T-helper 17 cell (primary cell): ENCODE measurements around the gene SLC16A6. TPM values are rescaled to one million over a fixed set of nuclear protein-coding genes. Genes with fewer than 3 reads are reported as not detected.
"Not testable (repeated sequence)": the region's sequence is repeated elsewhere in the genome, so short reads cannot be mapped to it uniquely, and the experiment has no call there.

Source experiments
- ATAC-seq: fragments of 150-1000 bp; cut with Tn5 transposase; 2 replicates; pipeline ENCODE4 v1.10.0; 2021; ENCODE audit warnings: mild to moderate bottlenecking, moderate library complexity
- DNase-seq, 3 donors: peaks; one replicate each; pipeline versions ENCODE4 v3.0.0 to v3.0.0-alpha.2; 2020 to 2021
- H3K9me3 ChIP-seq: one replicate; pipeline ENCODE4 v1.7.0; 2013; ENCODE audit warnings: low read length, mild to moderate bottlenecking; ENCODE audit not compliant: control insufficient read depth, poor library complexity, severe bottlenecking
- H3K27ac Mint-ChIP-seq: one replicate; pipeline ENCODE4 v1.8.0; 2022; ENCODE audit warnings: mild to moderate bottlenecking, moderate library complexity, mixed read lengths
- H3K27me3 Mint-ChIP-seq: one replicate; pipeline ENCODE4 v1.8.0; 2022; ENCODE audit warnings: mixed read lengths
- H3K36me3 Mint-ChIP-seq: one replicate; pipeline ENCODE4 v1.8.0; 2022; ENCODE audit warnings: low read depth, mixed read lengths
- H3K4me1 Mint-ChIP-seq: one replicate; pipeline ENCODE4 v1.8.0; 2022; ENCODE audit warnings: mild to moderate bottlenecking, mixed read lengths
- H3K4me3 Mint-ChIP-seq: one replicate; pipeline ENCODE4 v1.8.0; 2022; ENCODE audit warnings: mild to moderate bottlenecking, moderate library complexity, mixed read lengths
- total RNA-seq, 4 donors: library from RNA in 2 of 4; stranded (reverse) in 2 of 4; gene quantifications; one replicate each; pipeline ENCODE4 v1.2.3 and lab custom pipeline; 2022 to 2026

SLC16A6 gene
- total RNA-seq = 1 to 10 TPM; 6.4 to 9.8 TPM
- total RNA-seq (lab: John Stamatoyannopoulos, UW) = 14.6 to 16.9 reads per million in 2 donors

GRCh38 chr17:68290955-68291835 is at the start of gene SLC16A6, which contains the start of gene ARSG:
Gene SLC16A6 (minus strand): TSS chr17:68291127. CDS start chr17:68278320, 12,807 bp downstream.
Gene ARSG (plus strand): TSS chr17:68291495. CDS start chr17:68307494, 15,999 bp downstream.
- Mint-ChIP-seq H3K4me3 (peak within 1 kb of the TSS; percentile 98), H3K36me3 (no peaks in the 10 kb centered on the region), H3K4me1 (peaks cover 49% of the 10 kb centered on the region), H3K27ac (peak within 1 kb of the TSS; percentile 98), H3K27me3 (no peaks in the 10 kb centered on the region)
- H3K9me3 ChIP-seq = no peaks in the 10 kb centered on the region
- peak; percentile 57 for ATAC-seq
- DNase-seq = peak; percentile 78 to 80 (median 78)

- H3K9me3 ChIP-seq = no peaks in the 10 kb centered on the region
- DNase-seq (no peak), ATAC-seq (no peak)
- Mint-ChIP-seq H3K4me3 (no peak overlapping the region), H3K27ac (no peak overlapping the region), H3K4me1 (peaks cover 15% of the 10 kb centered on the region), H3K36me3 (no peaks in the 10 kb centered on the region), H3K27me3 (no peaks in the 10 kb centered on the region)
Measured at GRCh38 chr17:68334393-68334792, 43.5 kb upstream of the SLC16A6 start.

GRCh38 chr17:68331932-68332331 is 41.0 kb upstream of the SLC16A6 start:
- not testable (repeated sequence) for H3K9me3 ChIP-seq, DNase-seq, ATAC-seq, H3K36me3 Mint-ChIP-seq, H3K4me3 Mint-ChIP-seq, H3K27me3 Mint-ChIP-seq, H3K27ac Mint-ChIP-seq
- H3K4me1 Mint-ChIP-seq = peaks cover 14% of the 10 kb centered on the region

- no peak for DNase-seq
- Mint-ChIP-seq H3K36me3 (peaks cover 6% of the 10 kb centered on the region), H3K27ac (no peak overlapping the region), H3K4me1 (peaks cover 11% of the 10 kb centered on the region), H3K27me3 (no peaks in the 10 kb centered on the region), H3K4me3 (no peak overlapping the region)
- no peak for ATAC-seq
- no peaks in the 10 kb centered on the region for H3K9me3 ChIP-seq
Measured at GRCh38 chr17:68329331-68329730, 38.4 kb upstream of the SLC16A6 start.

- Mint-ChIP-seq H3K27ac (no peak overlapping the region), H3K27me3 (no peaks in the 10 kb centered on the region), H3K36me3 (peaks cover 6% of the 10 kb centered on the region), H3K4me1 (peaks cover 13% of the 10 kb centered on the region), H3K4me3 (no peak overlapping the region)
- no peak for ATAC-seq
- DNase-seq = no peak
- no peaks in the 10 kb centered on the region for H3K9me3 ChIP-seq
Measured at GRCh38 chr17:68328676-68329075, 37.7 kb upstream of the SLC16A6 start.

GRCh38 chr17:68327823-68328557 is 37.1 kb upstream of the SLC16A6 start:
- DNase-seq = no peak
- no peaks in the 10 kb centered on the region for H3K9me3 ChIP-seq
- Mint-ChIP-seq H3K4me1 (peaks cover 11% of the 10 kb centered on the region), H3K36me3 (peaks cover 6% of the 10 kb centered on the region), H3K4me3 (no peak overlapping the region), H3K27ac (no peak overlapping the region), H3K27me3 (no peaks in the 10 kb centered on the region)
- no peak for ATAC-seq

- DNase-seq (no peak), ATAC-seq (no peak)
- no peaks in the 10 kb centered on the region for H3K9me3 ChIP-seq
- no peak overlapping the region for H3K4me3 Mint-ChIP-seq
- H3K27me3 Mint-ChIP-seq = no peaks in the 10 kb centered on the region
- H3K4me1 Mint-ChIP-seq = peaks cover 11% of the 10 kb centered on the region
- H3K36me3 Mint-ChIP-seq = peaks cover 6% of the 10 kb centered on the region
- no peak overlapping the region for H3K27ac Mint-ChIP-seq
Measured at GRCh38 chr17:68326681-68327080, 35.8 kb upstream of the SLC16A6 start.

GRCh38 chr17:68325961-68326360 is 35.0 kb upstream of the SLC16A6 start:
- H3K27ac Mint-ChIP-seq = no peak overlapping the region

GRCh38 chr17:68324654-68325336 is 33.9 kb upstream of the SLC16A6 start:
- H3K27ac Mint-ChIP-seq = no peak overlapping the region
- ATAC-seq (no peak), DNase-seq (no peak)
- no peak overlapping the region for H3K4me3 Mint-ChIP-seq
- H3K36me3 Mint-ChIP-seq = peaks cover 6% of the 10 kb centered on the region
- peaks cover 19% of the 10 kb centered on the region for H3K4me1 Mint-ChIP-seq
- H3K9me3 ChIP-seq = no peaks in the 10 kb centered on the region
- no peaks in the 10 kb centered on the region for H3K27me3 Mint-ChIP-seq

More at GRCh38 chr17:68325961-68326360, 35.0 kb upstream of the SLC16A6 start:
- ATAC-seq = no peak
- no peaks in the 10 kb centered on the region for H3K27me3 Mint-ChIP-seq
- no peak for DNase-seq
- no peaks in the 10 kb centered on the region for H3K9me3 ChIP-seq
- no peak overlapping the region for H3K4me3 Mint-ChIP-seq
- H3K36me3 Mint-ChIP-seq = peaks cover 6% of the 10 kb centered on the region
- peaks cover 11% of the 10 kb centered on the region for H3K4me1 Mint-ChIP-seq

GRCh38 chr17:68324114-68324513 is 33.2 kb upstream of the SLC16A6 start:
- no peaks in the 10 kb centered on the region for H3K9me3 ChIP-seq
- Mint-ChIP-seq H3K36me3 (peaks cover 6% of the 10 kb centered on the region), H3K27me3 (no peaks in the 10 kb centered on the region), H3K27ac (no peak overlapping the region), H3K4me3 (no peak overlapping the region), H3K4me1 (peaks cover 19% of the 10 kb centered on the region)
- DNase-seq (no peak), ATAC-seq (no peak)

- Mint-ChIP-seq H3K27me3 (no peaks in the 10 kb centered on the region), H3K36me3 (no peaks in the 10 kb centered on the region), H3K27ac (no peak overlapping the region), H3K4me3 (no peak overlapping the region), H3K4me1 (peaks cover 15% of the 10 kb centered on the region)
- H3K9me3 ChIP-seq = no peaks in the 10 kb centered on the region
- ATAC-seq = no peak
- DNase-seq = no peak
Measured at GRCh38 chr17:68322630-68323029, 31.7 kb upstream of the SLC16A6 start.

GRCh38 chr17:68321556-68321954 is 30.6 kb upstream of the SLC16A6 start:
- ATAC-seq (no peak), DNase-seq (no peak)
- H3K27me3 Mint-ChIP-seq = no peaks in the 10 kb centered on the region
- no peaks in the 10 kb centered on the region for H3K9me3 ChIP-seq
- H3K36me3 Mint-ChIP-seq = no peaks in the 10 kb centered on the region
- H3K4me1 Mint-ChIP-seq = peaks cover 22% of the 10 kb centered on the region
- no peak overlapping the region for H3K4me3 Mint-ChIP-seq
- no peak overlapping the region for H3K27ac Mint-ChIP-seq
